Right renal cortex interstitium (tissue), 3 donors: ENCODE results near the gene INAFM2. TPM values are rescaled to one million over a fixed set of nuclear protein-coding genes. Genes with fewer than 3 reads are reported as not detected.

Source experiments
- polyA plus RNA-seq, 3 donors: library from polyadenylated mRNA; unstranded; fragments of 120-200 nt; gene quantifications; one replicate each; pipeline ENCODE4 v1.2.1, GENCODE V29; 2013; ENCODE audit not compliant: insufficient read length in 3 of 3

INAFM2 gene
- polyA plus RNA-seq, 3 donors = 17.7 to 18.1 (median 17.8) TPM

Other genes with a start within 250 kb of the INAFM2 start
- 10 to 100 TPM; 38.6 to 39.8 (median 39.2) TPM for gene BMF, start 214.8 kb upstream of the INAFM2 start, polyA plus RNA-seq
- gene BUB1B, start 162.6 kb upstream of the INAFM2 start, polyA plus RNA-seq = 10 to 100 TPM; 27.7 to 33.0 (median 29.5) TPM
- 1 to 10 TPM; 5.5 to 5.8 (median 5.5) TPM for gene PAK6, start 84.6 kb upstream of the INAFM2 start, polyA plus RNA-seq
- gene ANKRD63, start 40.6 kb upstream of the INAFM2 start, polyA plus RNA-seq = under 1 TPM in 2 of 3 donors, not detected in 1; 0.14 to 0.18 TPM
- gene PLCB2, start 15.8 kb upstream of the INAFM2 start, polyA plus RNA-seq = 1 to 10 TPM; 6.7 to 8.7 (median 8.3) TPM
- 1 to 10 TPM; 5.1 to 8.9 (median 8.4) TPM for gene CCDC9B, start 17.2 kb downstream of the INAFM2 start, polyA plus RNA-seq
- gene PHGR1, start 27.3 kb downstream of the INAFM2 start, polyA plus RNA-seq = not detected
- under 1 TPM; 0.08 to 0.79 (median 0.51) TPM for gene DISP2, start 34.5 kb downstream of the INAFM2 start, polyA plus RNA-seq
- gene KNSTRN, start 59.0 kb downstream of the INAFM2 start, polyA plus RNA-seq = 10 to 100 TPM; 31.3 to 39.8 (median 34.5) TPM
- 10 to 100 TPM; 61.8 to 77.7 (median 69.1) TPM for gene IVD, start 82.1 kb downstream of the INAFM2 start, polyA plus RNA-seq
- 10 to 100 TPM; 19.1 to 21.0 (median 19.6) TPM for gene BAHD1, start 117.3 kb downstream of the INAFM2 start, polyA plus RNA-seq
- gene CHST14, start 147.3 kb downstream of the INAFM2 start, polyA plus RNA-seq = 10 to 100 TPM; 30.6 to 33.2 (median 32.8) TPM
- 10 to 100 TPM; 25.9 to 31.6 (median 29.9) TPM for gene CCDC32, start 241.3 kb downstream of the INAFM2 start, polyA plus RNA-seq
- gene RPUSD2, start 245.6 kb downstream of the INAFM2 start, polyA plus RNA-seq = 10 to 100 TPM; 10.3 to 11.8 (median 10.3) TPM